ENCODE results near the gene RNF167.

Gene RNF167

GRCh38 chr17:4939796-4940554 is at the start of gene RNF167, which contains the start of gene SLC25A11:
Gene RNF167 (plus strand): TSS chr17:4940268. CDS start chr17:4940910, 642 bp downstream.
Gene SLC25A11 (minus strand): TSS chr17:4940046. CDS start chr17:4939910, 136 bp downstream.
- peak; percentile 95 for DNase-seq

GRCh38 chr17:4891411-4892410 is 48.4 kb upstream of the RNF167 start:
- DNase-seq = no peak

- no peak for DNase-seq
Observed at GRCh38 chr17:4892499-4893221, 47.4 kb upstream of the RNF167 start.

GRCh38 chr17:4893272-4893671 is 46.8 kb upstream of the RNF167 start:
- no peak for DNase-seq

GRCh38 chr17:4893721-4894560 is 46.1 kb upstream of the RNF167 start:
- no peak for DNase-seq

- DNase-seq = no peak
Observed at GRCh38 chr17:4895121-4895520, 44.9 kb upstream of the RNF167 start.

GRCh38 chr17:4895657-4896331 is 44.3 kb upstream of the RNF167 start:
- no peak for DNase-seq

GRCh38 chr17:4896332-4897197 is 43.5 kb upstream of the RNF167 start:
- no peak for DNase-seq

- DNase-seq = no peak
Observed at GRCh38 chr17:4897198-4897687, 42.8 kb upstream of the RNF167 start.

GRCh38 chr17:4897785-4898184 is 42.3 kb upstream of the RNF167 start:
- DNase-seq = no peak

GRCh38 chr17:4898351-4898750 is 41.7 kb upstream of the RNF167 start:
- no peak for DNase-seq

GRCh38 chr17:4898927-4899326 is 41.1 kb upstream of the RNF167 start:
- no peak for DNase-seq

GRCh38 chr17:4899341-4900230 is 40.5 kb upstream of the RNF167 start, which contains the start of gene C17orf107:
Gene C17orf107 (plus strand): TSS chr17:4899536. CDS start chr17:4899763, 227 bp downstream.
- no peak for DNase-seq

GRCh38 chr17:4900231-4901107 is 39.6 kb upstream of the RNF167 start:
- no peak for DNase-seq

- DNase-seq = no peak
Observed at GRCh38 chr17:4901108-4901647, 38.9 kb upstream of the RNF167 start.

GRCh38 chr17:4901648-4902344 is 38.3 kb upstream of the RNF167 start:
- DNase-seq = no peak

GRCh38 chr17:4902540-4902939 is 37.5 kb upstream of the RNF167 start:
- no peak for DNase-seq
